ENCODE data around the gene NASP. TPM values are rescaled to one million over a fixed set of nuclear protein-coding genes. Genes with fewer than 3 reads are reported as not detected.

The NASP gene
- total RNA-seq, 1 donor from 2014 or later = 185 TPM

DNA sequence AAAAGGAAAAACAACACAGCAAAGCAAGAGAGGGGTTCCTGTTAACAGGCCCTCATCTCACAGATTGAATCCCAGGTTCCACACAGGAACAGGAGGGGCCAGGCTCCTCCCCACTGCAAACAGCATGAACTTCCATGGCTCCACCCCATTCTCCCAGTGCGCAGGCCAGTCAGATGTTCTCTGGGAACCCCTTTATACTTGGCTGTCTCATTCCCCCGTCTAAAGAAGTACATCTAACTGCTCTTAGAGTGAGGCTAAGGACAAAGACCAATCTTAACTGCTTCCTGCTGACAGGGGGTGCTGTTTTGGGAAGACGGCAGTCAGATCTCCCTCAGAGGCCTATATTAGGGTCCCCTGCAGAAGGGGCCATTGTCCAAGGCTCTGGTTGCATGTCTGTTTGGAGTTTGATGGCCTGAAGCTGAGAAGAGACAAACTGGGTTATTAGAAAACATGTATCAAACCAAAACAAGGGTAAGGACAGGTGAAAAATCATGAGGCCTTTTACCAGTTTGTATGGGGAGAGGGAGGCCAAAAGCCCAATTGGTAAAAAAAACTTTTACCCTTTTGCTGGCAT, 10.5 kb upstream of the NASP start:
- H3K4me3 Mint-ChIP-seq = no peak overlapping the region
- no peaks in the 10 kb centered on the region for H3K27me3 Mint-ChIP-seq (ENCODE audit: low read depth)
- no peaks in the 10 kb centered on the region for H3K9me3 Mint-ChIP-seq
- TF ChIP-seq, protein P1, sequence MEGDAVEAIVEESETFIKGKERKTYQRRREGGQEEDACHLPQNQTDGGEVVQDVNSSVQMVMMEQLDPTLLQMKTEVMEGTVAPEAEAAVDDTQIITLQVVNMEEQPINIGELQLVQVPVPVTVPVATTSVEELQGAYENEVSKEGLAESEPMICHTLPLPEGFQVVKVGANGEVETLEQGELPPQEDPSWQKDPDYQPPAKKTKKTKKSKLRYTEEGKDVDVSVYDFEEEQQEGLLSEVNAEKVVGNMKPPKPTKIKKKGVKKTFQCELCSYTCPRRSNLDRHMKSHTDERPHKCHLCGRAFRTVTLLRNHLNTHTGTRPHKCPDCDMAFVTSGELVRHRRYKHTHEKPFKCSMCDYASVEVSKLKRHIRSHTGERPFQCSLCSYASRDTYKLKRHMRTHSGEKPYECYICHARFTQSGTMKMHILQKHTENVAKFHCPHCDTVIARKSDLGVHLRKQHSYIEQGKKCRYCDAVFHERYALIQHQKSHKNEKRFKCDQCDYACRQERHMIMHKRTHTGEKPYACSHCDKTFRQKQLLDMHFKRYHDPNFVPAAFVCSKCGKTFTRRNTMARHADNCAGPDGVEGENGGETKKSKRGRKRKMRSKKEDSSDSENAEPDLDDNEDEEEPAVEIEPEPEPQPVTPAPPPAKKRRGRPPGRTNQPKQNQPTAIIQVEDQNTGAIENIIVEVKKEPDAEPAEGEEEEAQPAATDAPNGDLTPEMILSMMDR (IDR thresholded peaks at IDR 0.05; ENCODE audit: unreplicated experiment) = no peak
- peaks cover 3% of the 10 kb centered on the region for H3K36me3 Mint-ChIP-seq
- no peaks in the 10 kb centered on the region for H3K4me1 Mint-ChIP-seq
- no peak overlapping the region for H3K27ac Mint-ChIP-seq
- DNase-seq (ENCODE audit: low spot score in 2 of 2, unreplicated experiment in 2 of 2) = no peak

DNA sequence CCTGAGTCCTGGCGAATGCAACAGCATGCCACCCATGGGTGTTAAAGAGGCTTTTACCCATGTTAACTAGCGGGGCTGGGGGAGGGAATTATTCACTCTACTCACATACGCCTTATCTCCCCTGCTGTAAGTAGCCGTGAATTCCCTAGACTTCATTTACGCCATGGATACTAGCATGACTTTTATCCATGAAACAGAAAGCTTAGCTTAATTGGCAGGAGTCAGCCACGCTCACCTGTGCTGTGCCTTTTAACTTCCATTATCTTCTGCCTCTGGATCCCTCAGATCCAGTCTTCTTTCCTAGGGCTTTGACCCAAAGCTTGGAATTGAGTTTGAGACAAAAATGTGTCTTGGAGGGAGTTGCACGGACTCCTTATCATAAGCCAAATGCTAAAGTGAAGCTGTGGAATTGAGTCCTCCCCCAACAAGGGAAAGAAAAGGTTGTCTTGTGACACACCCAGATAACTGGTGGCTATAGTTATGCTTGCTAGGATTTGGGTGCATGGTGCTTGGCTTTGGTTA, 9.7 kb upstream of the NASP start:
- no peaks in the 10 kb centered on the region for H3K9me3 Mint-ChIP-seq

GRCh38 chr1:45583264-45583665, 576 bp upstream of the NASP start:
- H3K36me3 Mint-ChIP-seq = no peaks in the 10 kb centered on the region
- peak overlapping the region; percentile 97 for H3K27ac Mint-ChIP-seq
- peak overlapping the region; percentile 93 for H3K4me3 Mint-ChIP-seq
- no peaks in the 10 kb centered on the region for H3K27me3 Mint-ChIP-seq (ENCODE audit: low read depth)
- H3K9me3 Mint-ChIP-seq = no peaks in the 10 kb centered on the region
- H3K4me1 Mint-ChIP-seq = peaks cover 18% of the 10 kb centered on the region
- DNase-seq (ENCODE audit: low spot score in 2 of 2, unreplicated experiment in 2 of 2) = peak; percentile 87 to 92
- TF ChIP-seq, protein P1 (IDR thresholded peaks at IDR 0.05; ENCODE audit: unreplicated experiment) = no peak

More for the DNA sequence above, 9.7 kb upstream of the NASP start:
- no peaks in the 10 kb centered on the region for H3K4me1 Mint-ChIP-seq
- H3K27me3 Mint-ChIP-seq (ENCODE audit: low read depth) = no peaks in the 10 kb centered on the region
- no peak overlapping the region for H3K4me3 Mint-ChIP-seq
- no peak overlapping the region for H3K27ac Mint-ChIP-seq
- DNase-seq (ENCODE audit: low spot score in 2 of 2, unreplicated experiment in 2 of 2) = no peak
- TF ChIP-seq, protein P1 (IDR thresholded peaks at IDR 0.05; ENCODE audit: unreplicated experiment) = no peak
- peaks cover 3% of the 10 kb centered on the region for H3K36me3 Mint-ChIP-seq

DNA sequence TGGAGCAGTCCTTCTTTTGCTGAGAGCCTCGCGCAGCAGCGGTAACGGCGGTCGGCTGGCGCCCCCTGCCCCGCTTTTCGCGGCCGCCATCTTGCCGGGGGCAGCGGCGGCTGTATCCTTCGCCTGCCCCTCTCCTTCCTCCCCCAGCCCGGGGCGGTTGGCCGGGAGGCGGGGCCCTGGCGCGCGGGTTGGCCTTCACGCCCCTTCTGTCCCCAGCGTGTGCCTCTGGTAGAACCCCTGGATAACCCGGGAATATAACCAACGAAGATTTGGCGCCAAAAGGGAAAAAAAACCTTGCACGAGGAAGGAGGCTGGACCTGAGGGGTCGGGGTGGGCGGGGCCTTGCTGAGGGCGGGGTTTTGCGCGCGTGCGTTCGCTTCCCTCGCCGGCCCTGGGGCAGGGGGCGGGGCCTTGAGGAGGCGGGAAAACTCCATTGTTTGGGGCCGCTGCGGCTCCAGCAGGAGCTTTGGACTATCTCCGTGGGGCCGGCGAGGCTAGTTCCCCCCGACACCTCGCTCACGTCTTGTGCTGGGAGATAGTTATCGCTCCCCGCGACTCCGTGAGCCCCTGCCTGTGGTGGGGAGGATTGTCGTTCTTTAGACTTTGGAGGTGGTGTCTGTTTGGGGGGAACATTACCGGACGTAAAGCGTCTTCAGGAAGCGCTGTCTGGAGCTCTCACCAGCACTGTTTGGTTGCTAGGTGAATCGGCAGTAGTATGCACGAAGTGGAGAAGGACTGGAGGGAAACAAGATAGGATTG, 689 bp downstream of the NASP start:
- H3K27ac Mint-ChIP-seq = peak overlapping the region; percentile 98
- DNase-seq (ENCODE audit: low spot score in 2 of 2, unreplicated experiment in 2 of 2) = peak; percentile 89 to 95
- no peaks in the 10 kb centered on the region for H3K9me3 Mint-ChIP-seq
- H3K4me3 Mint-ChIP-seq = peak overlapping the region; percentile 93
- TF ChIP-seq, protein P1 (IDR thresholded peaks at IDR 0.05; ENCODE audit: unreplicated experiment) = no peak
- H3K4me1 Mint-ChIP-seq = peaks cover 18% of the 10 kb centered on the region
- no peaks in the 10 kb centered on the region for H3K27me3 Mint-ChIP-seq (ENCODE audit: low read depth)
- no peaks in the 10 kb centered on the region for H3K36me3 Mint-ChIP-seq

GRCh38 chr1:45585110-45585426, 1.2 kb downstream of the NASP start:
- TF ChIP-seq, protein P1 (IDR thresholded peaks at IDR 0.05; ENCODE audit: unreplicated experiment) = no peak
- DNase-seq (ENCODE audit: low spot score in 2 of 2, unreplicated experiment in 2 of 2) = no peak
- Mint-ChIP-seq H3K4me1 (peaks cover 18% of the 10 kb centered on the region), H3K27me3 (ENCODE audit: low read depth) (no peaks in the 10 kb centered on the region), H3K4me3 (peak overlapping the region; percentile 93), H3K9me3 (no peaks in the 10 kb centered on the region), H3K36me3 (no peaks in the 10 kb centered on the region), H3K27ac (peak overlapping the region; percentile 98)
